Lower lobe of right lung (tissue), 2 donors: Measurements from ENCODE around the gene SLC19A3. TPM values are rescaled to one million over a fixed set of nuclear protein-coding genes. Genes with fewer than 3 reads are reported as not detected.

Source experiments
- ATAC-seq, 2 donors: fragments of 200-7000 bp; cut with Tn5 transposase; one replicate each; pipeline ENCODE4 v1.9.1; 2020 to 2022; ENCODE audit warnings: mild to moderate bottlenecking in 2 of 2, moderate library complexity in 2 of 2
- DNase-seq: peaks from one replicate; pipeline ENCODE4 v3.0.0-alpha.2; 2020
- H3K27ac ChIP-seq: fragments of 200-600 bp; one replicate; pipeline ENCODE4 v1.8.0; 2022
- H3K27me3 ChIP-seq: fragments of 200-600 bp; one replicate; pipeline ENCODE4 v1.8.0; 2022; ENCODE audit warnings: low read depth
- H3K36me3 ChIP-seq: fragments of 200-600 bp; one replicate; pipeline ENCODE4 v1.8.0; 2022; ENCODE audit warnings: mild to moderate bottlenecking
- H3K4me1 ChIP-seq: fragments of 200-600 bp; one replicate; pipeline ENCODE4 v1.8.0; 2022
- H3K4me3 ChIP-seq: fragments of 200-600 bp; one replicate; pipeline ENCODE4 v1.8.0; 2022; ENCODE audit warnings: mild to moderate bottlenecking
- H3K9me3 ChIP-seq: fragments of 200-600 bp; one replicate; pipeline ENCODE4 v1.8.0; 2022
- intact Hi-C: fragments of 100-400 bp; cut with DNase I; formaldehyde crosslinking; loops from one replicate; pipeline ENCODE4 v1.11.0; 2022
- total RNA-seq: library from RNA; stranded (reverse); fragmentation: NEBNext Ultra II Directional; extraction: Animal tissue kit (Norgen Biotek cat#: 25700); gene quantifications from one replicate; pipeline ENCODE4 v1.2.1, GENCODE V29; 2021
- TF ChIP-seq, protein P1 (sequence below): fragments of 200-600 bp; IDR thresholded peaks from one replicate; pipeline ENCODE4 v1.8.0; 2022; ENCODE audit warnings: antibody characterized with exemption, mild to moderate bottlenecking
- donor health status: DM: no; HTN: yes; CAD: no; lungs with severe emphysema.

Gene SLC19A3
- total RNA-seq, 1 donor from 2014 or later, result 40.7 TPM

DNA sequence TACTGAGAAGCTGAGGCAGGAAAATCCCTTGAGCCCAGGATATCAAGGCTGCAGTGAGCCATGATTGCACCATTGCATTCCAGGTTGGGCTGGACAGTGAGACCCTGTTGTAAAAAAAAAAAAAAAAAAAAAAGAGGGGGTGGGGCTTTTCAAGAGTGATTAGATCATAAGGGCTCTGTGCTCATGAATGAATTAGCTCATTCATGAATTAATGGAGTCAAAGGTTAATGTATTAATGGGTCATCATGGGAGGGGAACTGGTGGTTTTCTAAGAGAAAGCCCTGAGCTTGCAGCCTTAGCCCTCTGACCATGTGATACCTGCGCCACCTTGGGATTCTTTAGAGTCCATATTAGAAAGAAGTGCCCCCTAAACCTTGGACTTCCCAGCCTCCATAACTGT lies 4.5 kb downstream of the SLC19A3 start:
- TF ChIP-seq, protein P1, sequence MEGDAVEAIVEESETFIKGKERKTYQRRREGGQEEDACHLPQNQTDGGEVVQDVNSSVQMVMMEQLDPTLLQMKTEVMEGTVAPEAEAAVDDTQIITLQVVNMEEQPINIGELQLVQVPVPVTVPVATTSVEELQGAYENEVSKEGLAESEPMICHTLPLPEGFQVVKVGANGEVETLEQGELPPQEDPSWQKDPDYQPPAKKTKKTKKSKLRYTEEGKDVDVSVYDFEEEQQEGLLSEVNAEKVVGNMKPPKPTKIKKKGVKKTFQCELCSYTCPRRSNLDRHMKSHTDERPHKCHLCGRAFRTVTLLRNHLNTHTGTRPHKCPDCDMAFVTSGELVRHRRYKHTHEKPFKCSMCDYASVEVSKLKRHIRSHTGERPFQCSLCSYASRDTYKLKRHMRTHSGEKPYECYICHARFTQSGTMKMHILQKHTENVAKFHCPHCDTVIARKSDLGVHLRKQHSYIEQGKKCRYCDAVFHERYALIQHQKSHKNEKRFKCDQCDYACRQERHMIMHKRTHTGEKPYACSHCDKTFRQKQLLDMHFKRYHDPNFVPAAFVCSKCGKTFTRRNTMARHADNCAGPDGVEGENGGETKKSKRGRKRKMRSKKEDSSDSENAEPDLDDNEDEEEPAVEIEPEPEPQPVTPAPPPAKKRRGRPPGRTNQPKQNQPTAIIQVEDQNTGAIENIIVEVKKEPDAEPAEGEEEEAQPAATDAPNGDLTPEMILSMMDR, result no peak
- no peaks in the 10 kb centered on the region for H3K27me3 ChIP-seq
- no peaks in the 10 kb centered on the region for H3K9me3 ChIP-seq
- peaks cover 5% of the 10 kb centered on the region for H3K4me1 ChIP-seq
- intact Hi-C loops, result no loop called here
- H3K4me3 ChIP-seq, result no peak overlapping the region
- H3K27ac ChIP-seq, result no peak overlapping the region
- ATAC-seq, result no peak
- no peaks in the 10 kb centered on the region for H3K36me3 ChIP-seq
- DNase-seq, result no peak

DNA sequence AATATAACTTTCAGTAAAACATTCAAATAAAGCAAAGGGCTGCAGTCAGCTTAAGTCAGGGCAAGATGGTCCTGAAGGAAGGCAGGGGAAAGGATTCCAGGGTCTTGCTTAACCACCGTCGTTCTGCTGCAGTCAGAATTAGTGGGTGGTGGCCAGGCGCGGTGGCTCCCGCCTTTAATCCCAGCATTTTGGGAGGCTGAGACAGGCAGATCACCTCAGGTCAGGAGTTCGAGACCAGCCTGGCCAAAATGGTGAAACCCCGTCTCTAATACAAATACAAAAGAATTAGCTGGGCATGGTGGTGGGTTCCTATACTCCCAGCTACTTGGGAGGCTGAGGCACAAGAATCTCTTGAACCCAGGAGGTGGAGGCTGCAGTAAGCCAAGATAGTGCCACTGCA lies 6.8 kb downstream of the SLC19A3 start:
- Histone ChIP-seq H3K36me3 (no peaks in the 10 kb centered on the region), H3K27ac (no peak overlapping the region), H3K4me3 (no peak overlapping the region), H3K4me1 (no peaks in the 10 kb centered on the region), H3K9me3 (no peaks in the 10 kb centered on the region), H3K27me3 (no peaks in the 10 kb centered on the region)
- intact Hi-C loops, result no loop called here
- ATAC-seq (no peak), DNase-seq (no peak)
- TF ChIP-seq, protein P1, result no peak

DNA sequence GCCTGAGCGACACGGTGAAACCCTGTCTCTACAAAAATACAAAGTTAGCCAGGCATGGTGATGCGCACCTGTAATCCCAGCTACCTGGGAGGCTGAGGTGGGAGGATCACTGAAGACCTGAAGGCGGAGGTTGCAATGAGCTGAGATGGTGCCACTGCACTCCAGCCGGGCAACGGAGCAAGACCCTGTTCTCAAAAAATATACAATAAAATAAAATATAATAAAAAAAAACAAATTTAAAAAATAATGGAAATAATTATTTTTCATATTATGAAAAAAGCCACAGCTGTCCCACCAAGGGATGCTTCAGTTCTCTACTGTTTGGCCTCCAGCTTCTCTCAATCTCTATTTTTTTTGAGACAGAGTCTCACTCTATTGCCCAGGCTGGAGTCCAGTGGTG lies 10.4 kb downstream of the SLC19A3 start:
- no peaks in the 10 kb centered on the region for H3K9me3 ChIP-seq
- ATAC-seq (no peak), DNase-seq (no peak)
- H3K36me3 ChIP-seq, result no peaks in the 10 kb centered on the region
- no peaks in the 10 kb centered on the region for H3K27me3 ChIP-seq
- TF ChIP-seq, protein P1, result no peak
- H3K27ac ChIP-seq, result no peak overlapping the region
- H3K4me3 ChIP-seq, result no peak overlapping the region
- peaks cover 16% of the 10 kb centered on the region for H3K4me1 ChIP-seq
- intact Hi-C loops, result no loop called here

DNA sequence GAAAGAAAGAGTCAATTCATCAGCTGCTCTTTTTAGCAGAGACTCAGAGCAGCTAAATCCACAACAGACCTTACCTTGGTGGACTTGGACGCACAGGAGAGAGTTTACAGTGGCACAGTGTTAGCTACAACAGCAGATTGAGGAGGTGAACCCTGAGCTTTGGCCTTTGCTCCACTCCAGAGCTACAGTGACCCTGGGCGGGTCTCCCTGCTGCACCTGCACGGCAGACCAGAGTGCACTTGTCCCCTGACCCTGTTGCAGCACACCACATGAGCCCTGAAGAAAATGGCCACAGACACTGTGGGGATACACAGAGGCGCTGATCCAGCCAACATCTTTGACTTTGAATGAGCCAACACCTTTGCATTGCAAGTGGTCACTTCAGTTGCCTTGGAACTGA lies 11.0 kb downstream of the SLC19A3 start:
- Histone ChIP-seq H3K27me3 (no peaks in the 10 kb centered on the region), H3K4me3 (no peak overlapping the region), H3K4me1 (peaks cover 16% of the 10 kb centered on the region), H3K9me3 (peaks cover 3% of the 10 kb centered on the region), H3K36me3 (no peaks in the 10 kb centered on the region), H3K27ac (no peak overlapping the region)
- TF ChIP-seq, protein P1, result no peak
- ATAC-seq (no peak), DNase-seq (no peak)
- intact Hi-C loops, result no loop called here

DNA sequence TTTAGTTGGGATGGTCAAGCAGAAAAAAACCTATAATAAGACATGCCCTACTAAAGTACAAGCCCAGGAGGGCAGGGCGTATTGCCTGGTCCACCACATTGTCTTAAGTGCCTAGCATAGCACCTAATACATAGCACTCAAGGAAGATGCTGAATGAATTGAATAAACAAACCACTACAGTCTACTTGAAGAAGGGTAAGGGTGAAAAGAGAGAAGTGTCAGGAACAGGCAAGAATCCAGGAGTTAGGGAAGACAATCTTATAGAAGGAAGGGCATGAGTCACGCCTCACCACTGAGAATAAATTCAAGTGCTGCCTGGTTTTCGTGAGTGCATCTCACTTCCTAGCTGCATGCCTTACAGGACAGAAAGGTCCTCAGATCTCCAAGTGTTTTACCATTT lies 13.9 kb downstream of the SLC19A3 start:
- Histone ChIP-seq H3K9me3 (peaks cover 3% of the 10 kb centered on the region), H3K27ac (peak overlapping the region; percentile 50), H3K4me1 (peaks cover 16% of the 10 kb centered on the region), H3K36me3 (no peaks in the 10 kb centered on the region), H3K27me3 (no peaks in the 10 kb centered on the region), H3K4me3 (no peak overlapping the region)
- ATAC-seq (peak; percentile 54 to 68), DNase-seq (no peak)
- TF ChIP-seq, protein P1, result no peak
- intact Hi-C loops, result no loop called here

DNA sequence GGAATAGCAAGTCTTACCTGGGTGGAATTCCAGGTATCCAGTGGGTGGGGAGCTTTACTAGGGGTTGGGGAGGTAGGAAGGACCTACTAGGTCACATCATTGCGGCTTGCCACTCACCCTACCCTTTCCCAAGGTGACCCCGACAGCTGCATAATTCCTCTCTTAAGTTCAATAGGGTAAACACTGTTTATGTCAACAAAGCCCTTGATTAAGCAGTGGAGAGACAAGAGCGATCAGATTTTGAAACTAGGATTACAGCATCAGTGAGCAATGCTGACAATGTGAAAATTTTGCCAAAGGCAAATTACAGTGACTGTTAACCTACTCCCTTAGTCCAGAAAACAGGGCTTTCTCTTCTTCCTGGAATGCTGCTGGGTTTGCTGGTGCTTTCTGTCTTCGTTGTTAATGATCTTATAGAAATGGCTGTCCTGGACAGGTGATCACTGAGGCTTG lies 14.5 kb downstream of the SLC19A3 start:
- Histone ChIP-seq H3K36me3 (no peaks in the 10 kb centered on the region), H3K27me3 (no peaks in the 10 kb centered on the region), H3K9me3 (peaks cover 3% of the 10 kb centered on the region), H3K4me3 (no peak overlapping the region), H3K4me1 (peaks cover 16% of the 10 kb centered on the region), H3K27ac (peak overlapping the region; percentile 50)
- peak; percentile 89 to 92 for ATAC-seq
- intact Hi-C loops, result no loop called here
- no peak for DNase-seq
- TF ChIP-seq, protein P1, result no peak
